SH-SY5Y (cell line): ENCODE measurements around the gene METTL25.

Experiments
- GATA2 ChIP-seq: IDR thresholded peaks from 2 replicates; pipeline ENCODE4 v1.6.1; 2011; ENCODE audit warnings: mild to moderate bottlenecking, low read depth, low read length
- GATA3 ChIP-seq: IDR thresholded peaks from 2 replicates; pipeline ENCODE4 v1.6.1; 2011; ENCODE audit warnings: low read depth, mild to moderate bottlenecking, low read length, moderate library complexity

GRCh38 chr12:82515652-82516051, 157.3 kb downstream of the METTL25 start:
- no peak for TF ChIP-seq GATA2
- TF ChIP-seq GATA3 = no peak
